Colonic mucosa (tissue), 4 donors: Measurements from ENCODE around the gene RPGRIP1L. TPM values are rescaled to one million over a fixed set of nuclear protein-coding genes. Genes with fewer than 3 reads are reported as not detected.

ENCODE experiments used
- DNase-seq: peaks from one replicate; pipeline ENCODE4 v3.0.0-alpha.2; 2020
- H3K27ac ChIP-seq: fragments of 200-600 bp; one replicate; pipeline ENCODE4 v1.8.0; 2021
- H3K27me3 ChIP-seq: fragments of 200-600 bp; one replicate; pipeline ENCODE4 v1.8.0; 2021
- H3K36me3 ChIP-seq: fragments of 200-600 bp; one replicate; pipeline ENCODE4 v1.8.0; 2021
- H3K4me1 ChIP-seq: fragments of 200-600 bp; one replicate; pipeline ENCODE4 v1.8.0; 2021; ENCODE audit warnings: mild to moderate bottlenecking
- H3K4me3 ChIP-seq: fragments of 200-600 bp; one replicate; pipeline ENCODE4 v1.8.0; 2021
- H3K9ac ChIP-seq, 2 donors: one replicate each; pipeline ENCODE4 v1.7.0; 2013; ENCODE audit warnings: control low read depth in 2 of 2, low read depth in 2 of 2, low read length in 2 of 2
- H3K9me3 ChIP-seq: fragments of 200-600 bp; one replicate; pipeline ENCODE4 v1.8.0; 2021
- CTCF ChIP-seq: fragments of 200-600 bp; IDR thresholded peaks from one replicate; pipeline ENCODE4 v1.8.0; 2022; ENCODE audit warnings: antibody characterized with exemption, mild to moderate bottlenecking
- intact Hi-C: fragments of 100-400 bp; cut with DNase I; formaldehyde crosslinking; loops from one replicate; pipeline ENCODE4 v1.14.1; 2022
- total RNA-seq, 2 donors: library from RNA; stranded (reverse); fragmentation: NEBNext Ultra II Directional in 1 of 2; extraction: Animal tissue kit (Norgen Biotek cat#: 25700) in 1 of 2; gene quantifications; one replicate each; pipeline ENCODE4 v1.2.1, GENCODE V29; 2021
- donor health status: healthy.
- donor health status: DM: no; HTN: no; CAD: no.
- donor health status: DM: no; HTN: no; CAD: no.

Gene RPGRIP1L
- total RNA-seq, 2 donors from 2014 or later = 1.6 to 5.5 TPM

- TF ChIP-seq CTCF = no peak
- Histone ChIP-seq H3K9me3 (no peaks in the 10 kb centered on the region), H3K4me1 (no peaks in the 10 kb centered on the region), H3K36me3 (no peaks in the 10 kb centered on the region), H3K27me3 (no peaks in the 10 kb centered on the region), H3K4me3 (no peak overlapping the region), H3K27ac (no peak overlapping the region), H3K9ac (no peak overlapping the region)
- intact Hi-C loops = no loop called here
- DNase-seq = no peak
Observed at GRCh38 chr16:53629607-53630312, 73.9 kb downstream of the RPGRIP1L start.

DNA sequence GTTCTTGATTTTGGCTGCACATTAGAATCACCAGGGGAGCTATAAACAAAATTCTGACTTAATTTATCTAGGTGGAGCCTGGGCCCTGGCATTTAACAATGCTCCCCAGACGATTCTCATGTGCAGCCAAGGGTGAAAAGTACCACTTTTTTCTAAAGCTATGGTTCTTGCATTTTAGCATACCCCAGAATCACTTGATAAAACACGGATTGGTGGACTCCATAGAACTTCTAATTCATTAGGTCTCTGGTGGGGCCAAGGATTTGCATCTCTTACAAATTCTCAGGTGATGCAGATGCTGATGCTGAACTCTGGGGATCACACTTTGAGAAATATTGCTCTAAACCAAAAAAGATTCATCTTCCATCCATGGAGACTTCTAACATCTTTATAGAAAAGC is 74.5 kb downstream of the RPGRIP1L start:
- intact Hi-C loops = no loop called here
- Histone ChIP-seq H3K9me3 (no peaks in the 10 kb centered on the region), H3K4me3 (no peak overlapping the region), H3K36me3 (no peaks in the 10 kb centered on the region), H3K9ac (no peak overlapping the region), H3K4me1 (no peaks in the 10 kb centered on the region), H3K27me3 (no peaks in the 10 kb centered on the region), H3K27ac (no peak overlapping the region)
- no peak for DNase-seq
- no peak for TF ChIP-seq CTCF

DNA sequence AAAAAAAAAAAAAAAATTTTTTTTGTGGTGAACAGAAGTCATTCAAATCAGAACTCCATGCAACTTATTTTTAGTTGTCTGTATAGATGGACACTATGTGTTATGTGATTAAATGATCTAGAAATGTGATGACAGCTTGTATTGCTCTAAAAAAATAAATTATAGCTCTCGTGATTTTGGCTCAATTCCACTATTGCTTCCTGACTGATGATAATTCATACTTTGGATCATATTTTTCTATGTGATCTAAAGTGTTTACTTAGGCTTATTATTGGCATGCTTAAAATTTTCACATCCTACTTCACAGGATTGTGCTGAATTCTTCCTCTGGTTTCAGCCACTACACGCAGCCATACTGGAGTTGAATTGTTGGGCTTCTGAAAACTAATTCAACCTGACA is 76.8 kb downstream of the RPGRIP1L start:
- no peak overlapping the region for H3K4me3 ChIP-seq
- H3K9me3 ChIP-seq = no peaks in the 10 kb centered on the region
- no peaks in the 10 kb centered on the region for H3K27me3 ChIP-seq
- no peaks in the 10 kb centered on the region for H3K36me3 ChIP-seq
- no peak overlapping the region for H3K27ac ChIP-seq
- no peak for TF ChIP-seq CTCF
- intact Hi-C loops = no loop called here
- no peak overlapping the region for H3K9ac ChIP-seq
- no peak for DNase-seq
- H3K4me1 ChIP-seq = no peaks in the 10 kb centered on the region

- Histone ChIP-seq H3K36me3 (no peaks in the 10 kb centered on the region), H3K27me3 (no peaks in the 10 kb centered on the region), H3K27ac (no peak overlapping the region), H3K4me3 (no peak overlapping the region), H3K9me3 (no peaks in the 10 kb centered on the region), H3K4me1 (no peaks in the 10 kb centered on the region), H3K9ac (no peak overlapping the region)
- intact Hi-C loops = no loop called here
- no peak for DNase-seq
- TF ChIP-seq CTCF = no peak
Observed at GRCh38 chr16:53626161-53626560, 77.5 kb downstream of the RPGRIP1L start.

- Histone ChIP-seq H3K27ac (no peak overlapping the region), H3K4me1 (no peaks in the 10 kb centered on the region), H3K27me3 (no peaks in the 10 kb centered on the region), H3K9me3 (no peaks in the 10 kb centered on the region), H3K36me3 (no peaks in the 10 kb centered on the region), H3K9ac (no peak overlapping the region), H3K4me3 (no peak overlapping the region)
- DNase-seq = no peak
- intact Hi-C loops = no loop called here
- TF ChIP-seq CTCF = no peak
Observed at GRCh38 chr16:53625221-53625620, 78.4 kb downstream of the RPGRIP1L start.
